Chondrocyte (in vitro differentiated cells): ENCODE results near the gene RAD54L. TPM values are rescaled to one million over a fixed set of nuclear protein-coding genes. Genes with fewer than 3 reads are reported as not detected.

Experiments
- DNase-seq: peaks from one replicate; pipeline ENCODE4 v3.0.0; 2021; ENCODE audit warnings: mixed read lengths, low spot score
- H3K27ac Mint-ChIP-seq: one replicate; pipeline ENCODE4 v1.8.0; 2021; ENCODE audit warnings: mild to moderate bottlenecking, moderate library complexity, mixed read lengths; ENCODE audit not compliant: unreplicated experiment
- H3K27me3 Mint-ChIP-seq: 2 replicates; pipeline ENCODE4 v1.8.0; 2021; ENCODE audit warnings: low read depth, mixed read lengths
- H3K36me3 Mint-ChIP-seq: 2 replicates; pipeline ENCODE4 v1.8.0; 2021; ENCODE audit warnings: low read depth, mixed read lengths
- H3K4me1 Mint-ChIP-seq: 2 replicates; pipeline ENCODE4 v1.8.0; 2021; ENCODE audit warnings: low read depth, mild to moderate bottlenecking, mixed read lengths
- H3K4me3 Mint-ChIP-seq: one replicate; pipeline ENCODE4 v1.8.0; 2021; ENCODE audit warnings: mild to moderate bottlenecking, moderate library complexity, mixed read lengths; ENCODE audit not compliant: unreplicated experiment
- H3K9me3 Mint-ChIP-seq: 2 replicates; pipeline ENCODE4 v1.8.0; 2021; ENCODE audit warnings: low read depth, mixed read lengths
- total RNA-seq: library from RNA; stranded (reverse); gene quantifications from 3 replicates; pipeline ENCODE4 v1.2.1, GENCODE V29; 2021
- TF ChIP-seq, protein P1 (sequence below): fragments of 200-600 bp; sonication (generic); IDR thresholded peaks from 2 replicates; pipeline ENCODE4 v1.5.0; 2021; ENCODE audit warnings: antibody characterized with exemption, mild to moderate bottlenecking, moderate library complexity

The RAD54L gene
- total RNA-seq, 1 donor from 2014 or later = 2.7 TPM

DNA sequence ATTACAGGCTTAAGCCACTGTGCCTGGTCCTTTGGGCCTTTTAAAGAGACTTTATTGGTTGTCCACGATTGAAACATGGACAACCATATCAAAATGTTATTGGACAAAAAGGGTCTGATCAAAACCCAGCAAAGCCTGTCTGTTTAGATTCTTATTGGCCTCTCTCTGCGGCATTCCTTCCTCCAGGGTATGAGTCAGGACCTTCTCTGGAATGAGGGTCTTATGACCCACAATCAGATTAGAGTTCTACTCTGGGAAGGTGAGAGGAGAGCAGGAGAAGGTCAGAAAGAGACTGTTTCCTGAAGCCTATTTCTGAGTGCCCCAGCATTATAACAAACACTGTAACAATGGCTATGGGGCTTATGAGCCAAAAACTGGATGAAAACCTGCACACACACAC lies 36.5 kb upstream of the RAD54L start:
- Mint-ChIP-seq H3K36me3 (peaks cover 2% of the 10 kb centered on the region), H3K27ac (no peak overlapping the region), H3K9me3 (no peaks in the 10 kb centered on the region), H3K4me3 (no peak overlapping the region), H3K4me1 (peaks cover 8% of the 10 kb centered on the region), H3K27me3 (no peaks in the 10 kb centered on the region)
- TF ChIP-seq, protein P1, sequence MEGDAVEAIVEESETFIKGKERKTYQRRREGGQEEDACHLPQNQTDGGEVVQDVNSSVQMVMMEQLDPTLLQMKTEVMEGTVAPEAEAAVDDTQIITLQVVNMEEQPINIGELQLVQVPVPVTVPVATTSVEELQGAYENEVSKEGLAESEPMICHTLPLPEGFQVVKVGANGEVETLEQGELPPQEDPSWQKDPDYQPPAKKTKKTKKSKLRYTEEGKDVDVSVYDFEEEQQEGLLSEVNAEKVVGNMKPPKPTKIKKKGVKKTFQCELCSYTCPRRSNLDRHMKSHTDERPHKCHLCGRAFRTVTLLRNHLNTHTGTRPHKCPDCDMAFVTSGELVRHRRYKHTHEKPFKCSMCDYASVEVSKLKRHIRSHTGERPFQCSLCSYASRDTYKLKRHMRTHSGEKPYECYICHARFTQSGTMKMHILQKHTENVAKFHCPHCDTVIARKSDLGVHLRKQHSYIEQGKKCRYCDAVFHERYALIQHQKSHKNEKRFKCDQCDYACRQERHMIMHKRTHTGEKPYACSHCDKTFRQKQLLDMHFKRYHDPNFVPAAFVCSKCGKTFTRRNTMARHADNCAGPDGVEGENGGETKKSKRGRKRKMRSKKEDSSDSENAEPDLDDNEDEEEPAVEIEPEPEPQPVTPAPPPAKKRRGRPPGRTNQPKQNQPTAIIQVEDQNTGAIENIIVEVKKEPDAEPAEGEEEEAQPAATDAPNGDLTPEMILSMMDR = no peak
- DNase-seq = no peak

GRCh38 chr1:46215504-46215903 lies 32.1 kb upstream of the RAD54L start:
- Mint-ChIP-seq H3K36me3 (peaks cover 2% of the 10 kb centered on the region), H3K4me1 (no peaks in the 10 kb centered on the region), H3K9me3 (no peaks in the 10 kb centered on the region), H3K27ac (no peak overlapping the region), H3K4me3 (no peak overlapping the region), H3K27me3 (no peaks in the 10 kb centered on the region)
- DNase-seq = no peak
- TF ChIP-seq, protein P1 = no peak

DNA sequence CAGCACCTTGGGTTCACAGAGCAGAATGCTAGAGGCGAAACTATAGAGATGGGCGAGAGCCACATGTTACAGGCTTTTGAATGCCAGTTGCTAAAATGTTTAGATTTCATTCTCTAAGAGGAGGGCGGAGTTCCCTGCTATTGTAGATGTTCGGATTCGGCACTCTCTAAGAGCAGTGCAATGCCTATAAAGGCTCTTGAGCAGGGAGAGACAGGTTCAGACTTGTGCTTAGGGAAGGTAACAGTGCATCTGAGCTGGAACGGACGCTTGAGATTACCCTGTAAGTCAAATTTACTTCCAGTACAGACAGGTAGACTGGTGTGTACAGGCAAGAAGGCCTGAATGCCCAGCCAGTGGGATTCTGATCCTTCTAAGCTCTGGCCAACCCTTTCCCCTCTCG lies 29.1 kb upstream of the RAD54L start:
- Mint-ChIP-seq H3K27ac (no peak overlapping the region), H3K36me3 (peaks cover 4% of the 10 kb centered on the region), H3K4me1 (peaks cover 3% of the 10 kb centered on the region), H3K9me3 (no peaks in the 10 kb centered on the region), H3K27me3 (no peaks in the 10 kb centered on the region), H3K4me3 (no peak overlapping the region)
- TF ChIP-seq, protein P1 = no peak
- DNase-seq = no peak

DNA sequence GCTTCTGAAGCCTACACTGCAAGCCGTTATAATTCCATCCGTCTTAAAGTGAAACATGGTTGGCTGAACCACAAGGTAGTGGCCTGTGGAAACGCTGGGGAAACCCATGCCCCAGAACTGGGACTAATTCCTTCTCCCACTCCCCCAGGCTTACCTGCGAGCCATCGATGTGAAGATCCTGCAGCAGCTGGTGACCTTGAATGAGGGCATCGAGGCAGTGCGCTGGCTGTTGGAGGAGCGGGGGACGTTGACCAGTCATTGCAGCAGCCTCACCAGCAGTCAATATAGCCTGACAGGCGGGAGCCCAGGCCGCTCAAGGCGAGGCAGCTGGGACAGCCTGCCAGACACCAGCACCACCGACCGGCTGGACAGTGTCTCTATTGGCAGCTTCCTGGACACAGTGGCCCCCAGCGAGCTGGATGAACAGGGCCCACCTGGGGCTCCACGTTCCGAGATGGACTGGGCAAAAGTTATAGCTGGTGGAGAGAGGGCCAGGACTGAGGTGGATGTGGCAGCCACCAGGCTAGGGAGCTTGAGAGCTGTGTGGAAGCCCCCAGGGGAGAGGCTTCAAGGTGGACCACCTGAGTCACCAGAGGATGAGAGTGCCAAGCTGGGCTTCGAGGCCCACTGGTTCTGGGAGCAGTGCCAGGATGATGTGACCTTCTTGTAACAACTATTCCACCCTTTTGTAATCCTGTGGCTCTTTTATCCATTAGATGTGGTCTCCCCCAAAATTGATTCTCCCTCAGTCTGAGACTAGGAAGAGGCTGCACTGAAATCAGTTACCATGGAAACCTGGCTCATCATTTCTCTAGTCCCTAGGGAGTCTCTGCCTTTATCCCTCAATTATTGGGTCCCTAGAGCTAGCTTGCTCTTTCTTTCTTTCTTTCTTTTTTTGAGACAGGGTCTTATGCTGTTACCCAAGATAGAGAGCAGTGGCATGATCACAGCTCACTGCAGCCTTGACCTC lies 27.7 kb upstream of the RAD54L start:
- no peak overlapping the region for H3K27ac Mint-ChIP-seq
- no peak for DNase-seq
- peaks cover 6% of the 10 kb centered on the region for H3K4me1 Mint-ChIP-seq
- TF ChIP-seq, protein P1 = no peak
- peaks cover 4% of the 10 kb centered on the region for H3K36me3 Mint-ChIP-seq
- no peaks in the 10 kb centered on the region for H3K27me3 Mint-ChIP-seq
- H3K4me3 Mint-ChIP-seq = no peak overlapping the region
- H3K9me3 Mint-ChIP-seq = no peaks in the 10 kb centered on the region

DNA sequence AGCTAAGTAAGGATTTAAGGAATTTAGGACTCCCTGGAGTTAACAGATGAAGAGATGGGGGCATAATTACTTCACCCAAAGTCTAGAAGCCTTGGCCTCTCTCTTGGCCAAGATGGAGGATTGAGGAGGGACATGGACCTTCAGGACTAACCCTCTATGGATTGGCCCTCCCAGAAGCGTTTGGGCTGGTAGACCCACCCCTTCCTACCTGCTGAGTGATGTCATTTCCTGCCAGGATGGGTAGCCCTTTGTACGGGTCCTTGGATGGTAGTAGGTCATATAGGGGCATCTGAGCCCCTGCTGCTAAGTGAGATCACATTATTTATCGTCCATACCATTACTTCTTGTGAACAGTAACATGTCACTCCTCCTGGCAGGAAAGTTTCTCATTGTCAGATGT lies 26.8 kb upstream of the RAD54L start:
- Mint-ChIP-seq H3K4me3 (no peak overlapping the region), H3K27ac (no peak overlapping the region), H3K36me3 (peaks cover 3% of the 10 kb centered on the region), H3K27me3 (no peaks in the 10 kb centered on the region), H3K4me1 (peaks cover 6% of the 10 kb centered on the region), H3K9me3 (no peaks in the 10 kb centered on the region)
- DNase-seq = no peak
- TF ChIP-seq, protein P1 = no peak
